H9 (cell line): ENCODE data around the gene VAPA. TPM values are rescaled to one million over a fixed set of nuclear protein-coding genes. Genes with fewer than 3 reads are reported as not detected.

Source experiments
- DNase-seq: peaks from one replicate; pipeline ENCODE4 v3.0.0-alpha.2; 2017
- H2AFZ ChIP-seq: one replicate; pipeline ENCODE4 v1.6.1; 2013; ENCODE audit warnings: mild to moderate bottlenecking, low read length, control low read depth, moderate library complexity
- H2AK5ac ChIP-seq: 2 replicates; pipeline ENCODE4 v1.6.1; 2013; ENCODE audit warnings: low read length, control low read depth, mixed read lengths; ENCODE audit not compliant: insufficient read length
- H2BK120ac ChIP-seq: one replicate; pipeline ENCODE4 v1.6.1; 2013; ENCODE audit warnings: low read depth, mild to moderate bottlenecking, low read length, control low read depth, inconsistent platforms; ENCODE audit not compliant: poor library complexity, severe bottlenecking
- H2BK12ac ChIP-seq: 2 replicates; pipeline ENCODE4 v1.6.1; 2013; ENCODE audit warnings: low read length, control low read depth, mixed read lengths, low read depth; ENCODE audit not compliant: insufficient read length
- H2BK15ac ChIP-seq: 2 replicates; pipeline ENCODE4 v1.6.1; 2013; ENCODE audit warnings: low read depth, low read length, control low read depth
- H2BK20ac ChIP-seq: one replicate; pipeline ENCODE4 v1.6.1; 2013; ENCODE audit warnings: low read depth, mild to moderate bottlenecking, low read length, control low read depth, inconsistent platforms; ENCODE audit not compliant: poor library complexity, severe bottlenecking
- H2BK5ac ChIP-seq: 2 replicates; pipeline ENCODE4 v1.6.1; 2013; ENCODE audit warnings: low read length, control low read depth, mixed read lengths; ENCODE audit not compliant: insufficient read length
- H3K14ac ChIP-seq: 2 replicates; pipeline ENCODE4 v1.6.1; 2013; ENCODE audit warnings: low read length, control low read depth; ENCODE audit not compliant: insufficient read depth
- H3K18ac ChIP-seq: 2 replicates; pipeline ENCODE4 v1.6.1; 2013; ENCODE audit warnings: low read depth, mild to moderate bottlenecking, mixed read lengths, low read length, control low read depth; ENCODE audit not compliant: insufficient read length
- H3K23ac ChIP-seq: 2 replicates; pipeline ENCODE4 v1.6.1; 2013; ENCODE audit warnings: low read length, control low read depth, mixed read lengths, low read depth; ENCODE audit not compliant: insufficient read length
- H3K23me2 ChIP-seq: 2 replicates; pipeline ENCODE4 v1.6.1; 2013; ENCODE audit warnings: low read depth, mild to moderate bottlenecking, mixed read lengths, low read length, control low read depth; ENCODE audit not compliant: insufficient read length, poor library complexity, severe bottlenecking
- H3K27ac ChIP-seq: 2 replicates; pipeline ENCODE4 v1.5.1; 2013; ENCODE audit warnings: low read length, control low read depth, mixed read lengths, low read depth; ENCODE audit not compliant: insufficient read length
- H3K27me3 ChIP-seq: 2 replicates; pipeline ENCODE4 v1.6.1; 2013; ENCODE audit warnings: low read length, control low read depth, inconsistent platforms; ENCODE audit not compliant: insufficient read depth
- H3K4ac ChIP-seq: 2 replicates; pipeline ENCODE4 v1.6.1; 2013; ENCODE audit warnings: low read depth, mild to moderate bottlenecking, control low read depth, inconsistent platforms, low read length, moderate library complexity
- H3K4me1 ChIP-seq: 2 replicates; pipeline ENCODE4 v1.6.1; 2013; ENCODE audit warnings: low read length, control low read depth, inconsistent platforms; ENCODE audit not compliant: insufficient read depth
- H3K4me2 ChIP-seq: 2 replicates; pipeline ENCODE4 v1.6.1; 2013; ENCODE audit warnings: low read length, control low read depth, mixed read lengths; ENCODE audit not compliant: insufficient read length, insufficient read depth
- H3K56ac ChIP-seq: 2 replicates; pipeline ENCODE4 v1.6.1; 2013; ENCODE audit warnings: low read depth, mild to moderate bottlenecking, mixed read lengths, low read length, control low read depth; ENCODE audit not compliant: insufficient read length
- H3K79me1 ChIP-seq: 2 replicates; pipeline ENCODE4 v1.6.1; 2013; ENCODE audit warnings: low read depth, mild to moderate bottlenecking, moderate library complexity, low read length, control low read depth, inconsistent platforms; ENCODE audit not compliant: insufficient read depth, poor library complexity, severe bottlenecking
- H3K79me2 ChIP-seq: 2 replicates; pipeline ENCODE4 v1.6.1; 2013; ENCODE audit warnings: low read length, control low read depth, inconsistent platforms; ENCODE audit not compliant: insufficient read depth
- H3K9ac ChIP-seq: 2 replicates; pipeline ENCODE4 v1.6.1; 2013; ENCODE audit warnings: low read length, control low read depth, mixed read lengths; ENCODE audit not compliant: insufficient read length; ENCODE audit errors: extremely low read depth
- H3K9me3 ChIP-seq: one replicate; pipeline ENCODE4 v1.6.1; 2013; ENCODE audit warnings: low read depth, low read length, inconsistent platforms; ENCODE audit not compliant: control insufficient read depth
- H3T11ph ChIP-seq: one replicate; pipeline ENCODE4 v1.6.1; 2013; ENCODE audit warnings: mild to moderate bottlenecking, low read length, control low read depth, inconsistent platforms
- H4K20me1 ChIP-seq: one replicate; pipeline ENCODE4 v1.6.1; 2013; ENCODE audit not compliant: control insufficient read depth, insufficient read length, insufficient read depth
- H4K5ac ChIP-seq: 2 replicates; pipeline ENCODE4 v1.6.1; 2013; ENCODE audit warnings: low read depth, mild to moderate bottlenecking, mixed read lengths, low read length, control low read depth; ENCODE audit not compliant: insufficient read length
- H4K8ac ChIP-seq: replicated peaks from 2 replicates; pipeline ENCODE4 v1.6.1; 2013; ENCODE audit warnings: low read length, control low read depth, mixed read lengths, low read depth; ENCODE audit not compliant: insufficient read length
- H4K91ac ChIP-seq: 2 replicates; pipeline ENCODE4 v1.6.1; 2013; ENCODE audit warnings: low read depth, mild to moderate bottlenecking, moderate library complexity, mixed read lengths, low read length, control low read depth; ENCODE audit not compliant: insufficient read length
- H3K27ac Mint-ChIP-seq, 3 experiments: 2 replicates in 2 of 3; 3 replicates in 1 of 3; pipeline ENCODE4 v1.8.0; 2020 to 2021; ENCODE audit warnings: mixed read lengths in 3 of 3, mild to moderate bottlenecking in 1 of 3, moderate library complexity in 1 of 3
- H3K27me3 Mint-ChIP-seq: 2 replicates; pipeline ENCODE4 v1.8.0; 2021; ENCODE audit warnings: low read depth, mild to moderate bottlenecking, moderate library complexity, mixed read lengths
- H3K36me3 Mint-ChIP-seq, 3 experiments: 2 replicates in 2 of 3; 3 replicates in 1 of 3; pipeline ENCODE4 v1.8.0; 2020 to 2021; ENCODE audit warnings: low read depth in 3 of 3, mixed read lengths in 3 of 3; ENCODE audit not compliant: insufficient read depth in 1 of 3
- H3K4me1 Mint-ChIP-seq, 2 experiments: 2 replicates each; pipeline ENCODE4 v1.8.0; 2020; ENCODE audit warnings: mixed read lengths in 2 of 2
- H3K4me3 Mint-ChIP-seq, 2 experiments: 2 replicates in 1 of 2; 3 replicates in 1 of 2; pipeline ENCODE4 v1.8.0; 2020 to 2021; ENCODE audit warnings: mild to moderate bottlenecking in 2 of 2, mixed read lengths in 2 of 2, moderate library complexity in 1 of 2
- H3K9me3 Mint-ChIP-seq, 2 experiments: 2 replicates in 1 of 2; 3 replicates in 1 of 2; pipeline ENCODE4 v1.8.0; 2020; ENCODE audit warnings: mild to moderate bottlenecking in 2 of 2, mixed read lengths in 2 of 2, moderate library complexity in 1 of 2
- WGBS: extraction: QIAGEN DNeasy Blood & Tissue Kit; methylation state at CpG from one replicate; pipeline ENCODE4 v1.1.7; 2013; ENCODE audit warnings: missing lambda C conversion rate, low lambda C conversion rate, mixed read lengths; ENCODE audit not compliant: insufficient read length; ENCODE audit errors: extremely low coverage; 5-methylcytosine and 5-hydroxymethylcytosine counted together
- total RNA-seq: library from RNA; stranded (reverse); gene quantifications from 2 replicates; pipeline ENCODE4 v1.2.1, GENCODE V29; 2021
- TF ChIP-seq, protein P1 (sequence below): fragments of 200-600 bp; sonication (generic); conservative IDR thresholded peaks from 3 replicates; pipeline ENCODE4 v1.8.0; 2021; ENCODE audit warnings: antibody characterized with exemption, mild to moderate bottlenecking

VAPA gene
- total RNA-seq, 1 experiment from 2014 or later: 141 TPM

DNA sequence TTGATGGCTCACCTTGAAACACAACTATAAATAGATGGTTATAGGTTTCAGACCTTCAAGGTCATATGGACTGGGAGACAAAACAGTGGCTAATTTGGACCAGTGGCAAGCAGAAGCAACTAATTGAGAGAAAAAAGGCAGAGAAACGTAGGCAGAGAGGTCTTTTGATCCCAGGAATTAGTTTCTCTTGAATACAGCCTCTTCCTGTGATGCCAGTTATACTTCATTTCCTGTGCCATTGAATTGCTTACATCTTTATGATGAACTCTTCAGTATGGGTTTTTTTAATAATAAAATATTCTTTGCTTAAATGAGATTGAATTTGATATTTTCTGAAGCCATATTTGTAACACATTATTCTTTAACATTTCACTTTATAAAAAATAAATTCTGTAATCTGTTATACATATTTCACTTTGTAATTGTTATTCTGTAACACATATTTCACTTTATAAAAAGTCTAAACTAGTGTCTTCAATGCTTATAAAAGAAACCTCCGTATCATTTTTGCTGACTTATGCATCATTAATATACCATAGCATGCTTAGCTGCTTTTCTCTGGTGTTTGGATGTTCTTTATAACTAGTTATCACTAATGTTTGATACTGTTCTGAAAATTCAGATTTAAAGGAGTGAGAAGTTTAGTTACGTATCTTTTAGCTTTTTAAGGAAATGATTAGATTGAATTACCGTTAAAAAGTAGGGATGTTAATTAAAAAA is 8.9 kb downstream of the VAPA start:
- Mint-ChIP-seq H3K27ac (no peak overlapping the region), H3K27me3 (no peaks in the 10 kb centered on the region), H3K36me3 (no peaks in the 10 kb centered on the region), H3K4me3 (no peak overlapping the region), H3K4me1 (peaks cover 20 to 29% of the 10 kb centered on the region in 2 experiments), H3K9me3 (no peaks in the 10 kb centered on the region)
- no peak overlapping the region for H2BK15ac ChIP-seq
- H2BK120ac ChIP-seq: no peak overlapping the region
- H3K4ac ChIP-seq: no peak overlapping the region
- H2BK5ac ChIP-seq: no peak overlapping the region
- no peaks in the 10 kb centered on the region for H3K23me2 ChIP-seq
- H2AK5ac ChIP-seq: no peak overlapping the region
- H3K9me3 ChIP-seq: no peaks in the 10 kb centered on the region
- no peak overlapping the region for H4K91ac ChIP-seq
- H2BK20ac ChIP-seq: no peak overlapping the region
- H3T11ph ChIP-seq: no peak overlapping the region
- H3K14ac ChIP-seq: no peak overlapping the region
- H4K5ac ChIP-seq: no peak overlapping the region
- peaks cover 55% of the 10 kb centered on the region for H3K79me2 ChIP-seq
- no peak overlapping the region for H2BK12ac ChIP-seq
- no peak overlapping the region for H3K4me2 ChIP-seq
- H3K56ac ChIP-seq: no peak overlapping the region
- 100% methylated on average over 2 of the region's 4 CpGs for WGBS
- no peaks in the 10 kb centered on the region for H3K27me3 ChIP-seq
- H3K79me1 ChIP-seq: peaks cover 5% of the 10 kb centered on the region
- no peak for DNase-seq
- TF ChIP-seq, protein P1, sequence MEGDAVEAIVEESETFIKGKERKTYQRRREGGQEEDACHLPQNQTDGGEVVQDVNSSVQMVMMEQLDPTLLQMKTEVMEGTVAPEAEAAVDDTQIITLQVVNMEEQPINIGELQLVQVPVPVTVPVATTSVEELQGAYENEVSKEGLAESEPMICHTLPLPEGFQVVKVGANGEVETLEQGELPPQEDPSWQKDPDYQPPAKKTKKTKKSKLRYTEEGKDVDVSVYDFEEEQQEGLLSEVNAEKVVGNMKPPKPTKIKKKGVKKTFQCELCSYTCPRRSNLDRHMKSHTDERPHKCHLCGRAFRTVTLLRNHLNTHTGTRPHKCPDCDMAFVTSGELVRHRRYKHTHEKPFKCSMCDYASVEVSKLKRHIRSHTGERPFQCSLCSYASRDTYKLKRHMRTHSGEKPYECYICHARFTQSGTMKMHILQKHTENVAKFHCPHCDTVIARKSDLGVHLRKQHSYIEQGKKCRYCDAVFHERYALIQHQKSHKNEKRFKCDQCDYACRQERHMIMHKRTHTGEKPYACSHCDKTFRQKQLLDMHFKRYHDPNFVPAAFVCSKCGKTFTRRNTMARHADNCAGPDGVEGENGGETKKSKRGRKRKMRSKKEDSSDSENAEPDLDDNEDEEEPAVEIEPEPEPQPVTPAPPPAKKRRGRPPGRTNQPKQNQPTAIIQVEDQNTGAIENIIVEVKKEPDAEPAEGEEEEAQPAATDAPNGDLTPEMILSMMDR: no peak
- H3K4me1 ChIP-seq: peaks cover 3% of the 10 kb centered on the region; the same call in 1 of the 2 replicates
- H3K27ac ChIP-seq: no peak overlapping the region
- no peak overlapping the region for H3K9ac ChIP-seq
- no peaks in the 10 kb centered on the region for H4K20me1 ChIP-seq
- H2AFZ ChIP-seq: no peak overlapping the region
- H3K18ac ChIP-seq: no peak overlapping the region
- H3K23ac ChIP-seq: no peak overlapping the region
- H4K8ac ChIP-seq: no peak overlapping the region
